Activated T-cell treated with anti-CD3 and anti-CD28 coated beads, Interleukin-2, amount 50 U/mL, for 48 hours (primary cell): Measurements from ENCODE around the gene ZNF442.
"Not testable (repeated sequence)": the region's sequence is repeated elsewhere in the genome, so short reads cannot be mapped to it uniquely, and the experiment has no call there.

ENCODE experiments used
- DNase-seq, 2 experiments: peaks; one replicate each; pipeline ENCODE4 v3.0.0-alpha.2; 2020

The ZNF442 gene

GRCh38 chr19:12365236-12366162 is at the start of gene ZNF442:
Gene ZNF442, minus strand, starts transcription at chr19:12365683. Its CDS starts 2,052 bp downstream, at chr19:12363631.
- DNase-seq, result peak; percentile 90 to 91

- DNase-seq, result no peak
These were observed 46.4 kb upstream of the ZNF442 start for GRCh38 chr19:12411893-12412292.

DNA sequence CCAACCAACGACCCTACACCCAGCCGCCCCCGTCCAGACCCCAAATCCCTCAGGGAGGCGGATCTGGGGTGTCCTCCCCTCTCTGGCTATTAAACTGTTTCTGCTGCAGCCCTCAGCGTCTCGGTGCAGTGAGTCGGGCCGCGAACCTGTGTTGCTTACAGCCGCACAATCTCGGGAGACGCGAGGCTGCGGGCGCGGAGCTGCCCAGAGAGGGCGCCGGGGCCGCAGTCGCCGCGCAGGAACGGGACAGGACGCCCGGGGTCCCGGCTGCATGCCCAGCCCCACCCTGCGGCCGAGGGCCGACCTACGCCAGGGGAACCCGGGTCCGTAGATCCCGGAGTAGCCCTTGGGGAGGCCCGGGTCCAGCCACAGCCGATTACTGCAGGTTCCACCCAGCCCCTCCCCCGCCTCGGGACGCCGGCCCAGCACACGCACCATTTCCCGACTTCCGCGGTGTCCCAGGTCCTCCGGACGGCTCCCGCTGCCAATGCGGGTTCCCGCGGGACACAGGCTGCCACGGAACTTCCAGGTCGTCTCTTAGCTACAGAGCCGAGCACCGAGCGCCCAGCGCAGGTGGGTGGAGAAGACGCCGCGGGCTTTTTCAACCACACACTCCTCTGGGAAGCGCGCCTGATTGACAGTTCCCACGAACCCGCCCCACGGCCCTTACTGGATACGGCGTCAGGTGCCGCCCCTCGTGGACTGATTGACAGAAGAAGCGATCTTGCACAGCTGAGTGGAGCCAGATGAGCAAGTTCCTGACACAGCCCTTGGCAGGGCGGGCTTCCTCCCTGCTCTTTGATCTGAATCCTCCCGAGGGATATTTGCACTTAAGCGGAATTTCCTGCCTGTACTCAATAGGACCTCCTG is 35.4 kb upstream of the ZNF442 start, which contains the start of gene ZNF799:
Gene ZNF799 (minus strand): TSS at position 639 of the 870 bp plus-strand sequence. CDS start 201 bp downstream, at position 438.
- peak; percentile 92 for DNase-seq

GRCh38 chr19:12399901-12400632 is 34.6 kb upstream of the ZNF442 start:
- peak; percentile 59 to 69 for DNase-seq

DNA sequence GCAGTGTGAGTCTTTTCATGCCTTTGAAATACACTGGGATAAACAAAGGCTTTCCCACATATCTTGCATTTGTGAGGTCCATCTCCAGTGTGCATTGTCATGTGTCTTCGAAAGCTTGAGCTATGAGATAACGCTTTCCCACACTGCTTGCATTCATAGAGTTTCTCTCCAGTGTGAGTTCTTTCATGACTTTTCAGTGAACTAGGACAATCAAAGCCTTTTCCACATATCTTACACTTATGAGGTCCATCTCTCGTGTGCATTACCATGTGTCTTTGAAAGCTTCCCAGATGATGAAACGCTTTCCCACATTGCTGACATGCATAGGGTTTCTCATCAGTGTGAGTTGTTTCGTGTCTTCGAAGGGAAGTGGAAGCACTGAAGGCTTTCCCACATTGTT is 25.7 kb upstream of the ZNF442 start:
- DNase-seq, result not testable (repeated sequence)

DNA sequence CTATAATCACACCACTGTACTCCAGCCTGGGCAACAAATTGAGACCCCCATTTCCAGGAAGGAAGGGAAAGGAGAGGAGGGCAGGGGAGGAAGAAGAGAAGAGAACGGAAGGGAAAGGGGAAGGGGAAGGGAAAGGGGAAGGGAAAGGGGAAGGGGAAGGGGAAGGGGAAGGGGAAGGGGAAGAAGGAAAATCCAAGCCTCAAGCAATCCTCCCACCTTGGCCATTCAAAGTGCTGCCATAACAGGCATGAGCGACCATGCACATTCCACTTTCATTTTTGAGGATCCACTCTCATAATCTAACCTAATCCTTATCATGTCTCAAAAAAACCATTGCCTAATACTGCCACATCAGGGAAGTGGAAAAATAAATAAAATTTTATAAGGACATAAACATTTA is 20.9 kb upstream of the ZNF442 start:
- DNase-seq, result not testable (repeated sequence)

DNA sequence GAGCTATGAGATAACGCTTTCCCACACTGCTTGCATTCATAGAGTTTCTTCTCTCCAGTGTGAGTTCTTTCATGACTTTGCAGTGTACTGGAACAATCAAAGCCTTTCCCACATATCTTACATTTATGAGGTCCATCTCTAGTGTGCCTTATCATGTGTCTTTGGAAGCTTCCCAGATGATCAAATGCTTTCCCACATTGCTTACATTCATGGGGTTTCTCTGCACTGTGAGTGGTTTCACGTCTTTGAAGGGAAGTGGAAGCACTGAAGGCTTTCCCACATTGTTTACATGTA is 14.9 kb upstream of the ZNF442 start:
- DNase-seq, result no peak

GRCh38 chr19:12379732-12380443 is 14.4 kb upstream of the ZNF442 start:
- no peak for DNase-seq

GRCh38 chr19:12374026-12374425 is 8.5 kb upstream of the ZNF442 start:
- no peak for DNase-seq

- DNase-seq, result peak in 1 of 2 experiments; percentile 21
These were observed 870 bp downstream of the ZNF442 start for GRCh38 chr19:12364391-12365235.

- not testable (repeated sequence) for DNase-seq
These were observed 3.2 kb downstream of the ZNF442 start for GRCh38 chr19:12362236-12362635.

DNA sequence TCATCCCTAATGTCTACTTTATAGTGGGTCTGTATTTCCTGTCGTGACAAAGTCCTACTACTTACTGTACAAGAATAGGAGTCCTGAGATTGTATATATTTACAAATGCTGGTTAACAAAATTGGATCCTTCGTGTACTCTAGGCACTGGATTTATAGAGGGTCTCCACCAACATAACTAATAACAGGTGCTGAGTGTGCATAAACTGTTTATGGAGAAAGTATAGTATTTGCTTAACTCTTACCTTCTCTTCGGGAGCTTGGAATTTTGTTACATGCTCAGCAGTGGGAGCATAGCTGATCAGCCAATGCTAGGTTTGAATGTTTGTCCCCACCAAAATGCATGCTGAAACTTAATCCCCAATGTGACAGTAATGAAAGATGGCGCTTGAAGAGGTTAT is 12.1 kb downstream of the ZNF442 start:
- no peak for DNase-seq

DNA sequence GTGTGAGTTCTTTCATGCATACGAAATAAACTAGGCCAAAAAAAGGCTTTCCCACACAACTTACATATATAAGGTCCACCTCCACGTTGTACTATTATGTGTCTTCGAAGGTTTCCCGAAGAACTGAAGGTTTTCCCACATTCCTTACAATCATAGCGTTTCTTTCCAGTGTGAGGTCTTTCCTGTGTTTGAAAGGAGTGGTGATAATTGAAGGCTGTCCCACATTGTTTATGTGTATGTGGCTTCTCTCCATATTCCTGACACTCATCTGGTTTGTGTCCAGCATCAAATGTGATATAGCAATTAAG is 14.6 kb downstream of the ZNF442 start:
- no peak for DNase-seq

- no peak for DNase-seq
These were observed 15.1 kb downstream of the ZNF442 start for GRCh38 chr19:12350185-12350889.

DNA sequence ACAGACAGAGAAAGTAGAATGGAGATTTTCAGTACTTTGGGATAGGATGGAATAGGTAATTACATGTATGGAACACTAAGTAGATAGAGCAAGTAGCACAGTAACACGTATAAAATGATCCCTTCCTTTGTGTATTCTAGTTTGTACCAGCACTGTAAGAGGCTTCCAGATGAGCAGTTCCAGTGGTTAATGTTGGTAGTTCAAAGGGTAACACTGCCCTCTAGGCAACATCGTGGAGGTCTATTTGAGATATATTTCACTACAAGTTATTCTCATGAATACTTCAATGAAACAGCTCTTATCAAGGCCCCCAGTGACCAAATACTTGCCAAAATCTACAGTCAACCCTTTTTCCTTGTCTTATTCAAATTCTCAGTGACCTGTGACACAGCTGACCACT is 18.6 kb downstream of the ZNF442 start:
- DNase-seq, result no peak

DNA sequence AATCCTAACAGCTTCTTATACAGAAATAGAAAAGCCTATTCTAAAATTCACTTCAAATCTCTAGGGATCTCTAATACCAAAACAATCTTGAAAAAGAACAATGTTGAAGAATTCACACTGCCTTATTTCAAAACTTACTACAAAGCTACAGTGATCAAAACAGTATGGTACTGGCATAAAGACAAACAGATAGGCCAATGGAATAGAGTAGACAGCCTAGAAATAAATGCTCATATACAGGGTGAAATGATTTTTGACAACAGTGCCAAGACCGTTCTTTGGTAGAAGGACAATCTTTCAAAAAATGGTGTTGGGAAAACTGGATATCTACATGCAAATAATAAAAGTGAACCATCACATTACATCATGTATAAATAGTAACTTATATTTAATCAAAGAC is 20.3 kb downstream of the ZNF442 start:
- no peak for DNase-seq

GRCh38 chr19:12333162-12334159 is 32.0 kb downstream of the ZNF442 start, which contains the start of gene ZNF563:
Gene ZNF563, minus strand, starts transcription at chr19:12333633. Its CDS starts 151 bp downstream, at chr19:12333482.
- peak; percentile 99 to 100 for DNase-seq

DNA sequence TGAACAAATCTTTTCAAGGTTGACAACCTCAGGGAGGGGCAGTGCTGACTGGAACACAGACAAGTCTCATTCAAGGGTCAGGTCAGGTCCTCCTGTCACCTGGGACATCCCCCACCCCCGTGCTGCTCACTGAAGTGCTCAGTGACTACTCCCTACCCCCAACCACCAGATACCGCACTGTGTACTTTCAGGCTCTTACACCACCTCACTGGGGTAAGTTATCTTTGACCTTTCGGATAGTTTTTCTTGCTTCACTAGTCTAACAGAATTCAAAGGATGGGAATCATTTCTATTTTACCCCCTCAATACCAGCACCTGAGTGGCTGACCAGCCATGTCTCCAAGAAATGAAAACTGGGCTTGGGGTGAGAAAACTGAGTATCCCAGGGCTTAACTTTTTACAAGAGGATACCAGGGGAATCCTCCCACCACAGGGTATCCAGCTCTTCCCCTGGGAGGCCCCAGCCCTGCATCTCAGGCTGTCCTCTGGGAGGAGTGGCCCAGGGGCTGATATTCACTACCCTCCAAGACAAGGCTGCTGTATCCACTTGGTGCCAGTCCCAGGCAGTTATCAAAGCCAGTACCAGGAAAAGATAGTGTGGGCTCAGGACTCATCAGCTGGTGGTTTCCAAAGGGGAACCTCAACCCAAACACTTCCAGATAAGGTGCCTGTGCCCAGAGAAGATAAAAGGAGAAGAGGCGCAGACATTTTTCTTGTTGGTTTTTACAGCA is 34.1 kb downstream of the ZNF442 start:
- peak; percentile 81 to 85 for DNase-seq

DNA sequence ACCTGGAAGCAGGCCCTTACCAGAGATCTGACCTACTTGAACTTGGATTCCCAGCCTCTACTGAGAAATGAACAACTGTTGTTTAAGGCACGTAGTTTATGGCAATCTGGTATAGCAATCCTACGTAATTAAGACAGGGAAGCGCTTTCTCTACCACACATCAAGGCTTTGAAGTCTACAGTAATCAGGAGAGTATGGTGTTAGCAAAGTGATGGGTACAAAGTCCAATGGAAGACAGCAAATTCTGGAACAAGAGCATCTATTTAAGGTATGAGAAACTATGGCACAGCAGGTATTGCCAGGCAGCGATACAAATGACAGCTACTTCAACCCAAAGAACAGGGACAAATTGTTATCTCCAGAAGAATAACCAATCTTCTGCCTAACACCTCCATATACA is 35.1 kb downstream of the ZNF442 start:
- DNase-seq, result no peak
